Smooth muscle cell of the brain vasculature (primary cell): ENCODE measurements around the gene GPR22.

Experiments
- DNase-seq: peaks from one replicate; pipeline ENCODE4 v3.0.0-alpha.2; 2012; ENCODE audit warnings: low read depth, low spot score

Gene GPR22

DNA sequence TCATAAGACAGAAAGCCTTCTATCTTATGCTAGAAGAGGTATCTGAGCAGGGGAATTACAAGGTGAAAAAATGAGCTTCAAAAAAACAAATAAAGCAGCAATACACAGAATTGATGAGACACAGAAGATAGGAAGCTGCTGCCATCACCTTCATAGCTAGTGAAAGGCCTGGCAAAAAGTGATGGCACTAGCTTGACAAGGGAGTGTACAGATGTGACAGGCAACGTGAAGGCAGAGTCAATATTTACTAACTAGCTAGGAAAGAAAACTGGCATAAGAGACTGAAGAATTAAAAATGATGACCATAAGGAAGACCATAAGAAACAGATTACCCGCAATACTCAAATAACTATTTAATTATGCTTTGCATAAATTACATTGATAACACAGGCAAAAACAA lies 9.4 kb downstream of the GPR22 start:
- DNase-seq = no peak

DNA sequence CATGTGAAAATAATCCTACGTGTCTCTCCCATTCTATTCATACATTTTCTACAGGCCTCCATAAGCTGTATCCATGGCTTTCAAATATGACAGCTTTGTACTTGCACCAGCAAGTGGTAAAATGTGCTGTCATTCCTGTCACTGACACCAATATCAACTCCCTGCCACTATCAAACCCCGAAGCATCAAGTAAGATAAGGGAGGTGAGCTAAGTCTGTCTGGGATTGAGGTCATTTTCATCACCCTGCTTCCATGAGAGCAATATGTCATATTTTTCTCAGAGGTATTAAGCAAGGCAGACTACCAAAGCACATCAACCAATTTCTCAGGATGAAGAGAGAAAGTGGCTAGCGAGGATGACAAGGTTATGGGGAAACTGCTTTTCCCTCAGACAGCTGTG lies 11.1 kb downstream of the GPR22 start:
- no peak for DNase-seq

DNA sequence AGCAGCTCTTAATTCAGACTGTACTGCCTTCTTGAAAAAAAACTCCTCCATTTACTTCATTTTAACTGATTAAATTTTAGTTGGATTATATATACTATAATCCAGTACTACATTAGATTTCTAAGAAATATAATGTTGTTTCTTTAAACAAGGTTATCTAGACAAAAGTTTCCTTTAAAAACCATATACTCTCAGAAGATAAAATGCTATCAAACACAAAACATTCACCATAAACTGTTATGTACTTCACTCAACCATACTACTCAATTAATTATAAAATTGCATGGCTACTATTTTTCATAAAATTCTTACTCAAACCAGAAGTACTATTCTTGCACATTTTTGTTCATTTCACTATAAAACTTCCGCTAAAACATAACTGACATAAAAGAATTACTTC lies 12.7 kb downstream of the GPR22 start:
- no peak for DNase-seq

DNA sequence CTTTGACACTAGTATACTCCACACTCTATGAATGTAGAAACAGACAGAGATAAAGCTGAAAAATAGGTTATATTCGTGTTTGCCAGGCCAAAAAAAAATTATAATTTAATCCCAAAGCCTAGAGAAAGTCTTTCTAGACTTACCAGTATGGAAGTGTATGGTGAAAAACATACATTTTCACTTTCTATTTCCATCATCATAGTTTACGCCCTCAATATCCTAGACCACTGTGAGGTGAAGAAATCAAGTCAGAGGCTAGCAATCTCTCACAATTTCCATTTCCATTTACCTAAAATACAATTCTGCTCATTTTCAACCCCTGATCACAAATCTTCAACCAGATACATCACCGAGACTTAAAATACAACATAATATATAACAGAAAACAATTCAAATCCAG lies 16.2 kb downstream of the GPR22 start:
- DNase-seq = no peak

DNA sequence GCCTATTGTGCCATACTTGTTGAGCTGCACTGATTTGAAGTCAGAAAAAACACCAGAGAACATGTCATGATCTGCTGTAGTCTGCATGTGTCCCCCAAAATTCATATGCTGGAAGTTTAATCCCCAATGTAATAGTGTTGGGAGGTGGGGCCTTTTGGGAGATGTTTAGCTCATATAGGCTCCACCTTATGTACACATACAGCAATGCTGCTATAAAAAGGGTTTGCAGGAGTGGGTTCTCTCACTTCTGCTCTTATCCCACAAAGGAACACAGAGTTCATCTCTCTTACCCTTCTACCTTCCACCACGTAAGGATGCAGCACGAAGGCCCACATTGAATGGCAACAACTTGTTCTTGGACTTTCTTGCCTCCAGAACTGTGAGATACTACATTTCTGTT lies 23.0 kb downstream of the GPR22 start:
- no peak for DNase-seq

DNA sequence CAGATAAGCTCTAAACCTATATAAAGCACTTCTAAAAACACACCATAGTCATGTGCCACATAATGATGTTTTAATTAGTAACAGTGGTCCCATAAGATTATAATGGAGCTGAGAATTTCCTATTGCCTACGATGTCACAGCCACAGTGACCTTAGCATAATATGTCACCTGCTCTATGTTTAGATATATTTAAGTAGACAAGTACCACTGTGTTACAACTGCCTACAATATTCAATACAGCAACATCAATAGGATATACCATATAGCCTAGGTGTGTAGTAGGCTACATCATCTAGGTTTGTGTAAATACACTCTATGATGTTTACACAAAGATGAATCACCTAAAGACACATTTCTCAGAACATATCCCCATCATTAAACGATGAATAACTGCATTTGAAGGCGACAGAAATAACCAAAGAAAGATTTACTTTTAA lies 24.5 kb downstream of the GPR22 start:
- no peak for DNase-seq

DNA sequence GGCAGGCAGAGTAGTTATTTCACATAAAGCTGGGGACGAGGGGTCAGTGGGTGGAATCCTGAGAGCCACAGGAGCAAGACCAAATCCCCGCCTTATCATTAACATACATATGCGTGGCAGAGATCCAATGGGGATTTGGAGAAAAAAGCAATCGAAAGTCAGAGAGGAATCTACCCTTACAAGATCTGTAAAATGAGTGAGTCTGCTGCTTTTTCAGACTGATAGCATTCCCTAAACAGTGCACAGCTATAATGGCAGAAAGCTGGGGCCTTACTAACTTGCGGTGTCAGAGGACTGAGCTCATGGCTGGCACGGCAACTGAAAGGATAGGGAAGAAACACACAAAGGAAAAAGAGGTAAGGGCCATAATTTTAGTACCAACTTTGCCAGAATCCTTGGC lies 25.0 kb downstream of the GPR22 start:
- no peak for DNase-seq

DNA sequence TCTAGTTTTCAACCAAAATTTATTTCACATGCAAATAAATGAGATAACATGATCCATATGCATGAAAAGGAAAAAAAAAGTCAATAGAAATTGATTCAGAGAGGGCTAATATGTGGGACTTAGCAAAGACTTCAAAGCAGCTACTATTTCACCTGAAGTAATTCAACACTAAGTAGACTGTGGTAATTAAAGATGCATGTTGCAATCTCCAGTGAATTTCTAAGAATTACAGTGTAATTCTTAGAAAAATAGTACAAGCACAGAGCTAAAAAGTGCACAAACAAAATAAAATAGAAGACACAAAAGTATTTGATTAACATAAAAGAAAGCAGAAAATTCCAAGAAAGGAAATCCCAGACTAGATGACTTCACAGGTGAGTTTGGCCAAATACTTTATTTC lies 25.7 kb downstream of the GPR22 start:
- DNase-seq = no peak

DNA sequence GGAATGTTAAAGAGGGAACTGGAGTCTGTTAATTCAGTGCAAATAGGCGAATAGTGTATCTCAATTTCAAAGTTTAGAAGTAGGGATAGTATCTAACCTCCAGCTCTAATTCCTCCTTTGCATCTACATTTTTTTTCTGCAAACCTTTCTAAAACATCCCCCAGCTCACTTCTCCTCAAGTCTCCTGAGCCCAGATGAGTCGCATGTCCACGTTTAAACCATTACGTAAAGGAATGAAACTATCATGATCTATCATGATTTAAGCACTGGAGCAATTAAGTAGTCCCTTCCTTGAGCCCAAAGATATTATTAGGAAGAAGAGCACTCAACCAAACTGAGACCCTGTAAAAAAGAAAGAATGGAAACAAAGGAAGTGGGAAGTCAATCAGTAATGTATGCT lies 29.9 kb downstream of the GPR22 start:
- no peak for DNase-seq

DNA sequence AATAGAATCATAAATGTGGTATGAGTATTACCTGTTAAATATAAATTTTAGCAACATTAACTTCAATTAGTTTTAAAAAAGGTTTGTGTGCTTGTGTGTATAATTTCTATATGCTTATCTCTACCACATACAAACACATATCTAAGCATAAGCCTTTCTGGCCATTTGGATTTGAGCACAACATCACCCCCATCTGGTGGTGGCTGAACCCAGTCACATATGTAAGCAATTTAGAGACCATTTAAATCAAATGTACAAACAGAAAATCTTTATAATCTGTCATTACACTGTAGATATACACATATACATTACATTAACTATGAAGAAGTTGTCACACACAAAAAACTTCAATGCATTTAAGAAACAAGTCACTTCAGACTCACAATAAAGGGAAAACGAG lies 31.7 kb downstream of the GPR22 start:
- DNase-seq = no peak

DNA sequence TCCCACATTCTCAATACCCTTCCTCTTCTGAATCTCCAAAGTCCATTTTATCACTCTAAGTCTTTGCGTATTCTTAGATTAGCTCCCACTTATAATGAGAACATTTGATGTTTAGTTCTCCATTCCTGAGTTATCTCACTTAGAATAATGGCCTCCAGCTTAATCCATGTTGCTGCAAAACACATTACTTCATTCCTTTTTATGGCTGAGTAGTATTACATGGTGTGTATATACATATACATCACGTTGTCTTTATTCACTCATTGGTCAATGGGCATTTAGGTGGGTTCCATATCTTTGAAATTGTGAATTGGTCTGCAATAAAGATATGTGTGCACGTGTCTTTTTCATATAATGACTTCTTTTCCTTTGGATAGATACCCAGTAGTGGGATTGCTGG lies 32.3 kb downstream of the GPR22 start:
- DNase-seq = no peak

DNA sequence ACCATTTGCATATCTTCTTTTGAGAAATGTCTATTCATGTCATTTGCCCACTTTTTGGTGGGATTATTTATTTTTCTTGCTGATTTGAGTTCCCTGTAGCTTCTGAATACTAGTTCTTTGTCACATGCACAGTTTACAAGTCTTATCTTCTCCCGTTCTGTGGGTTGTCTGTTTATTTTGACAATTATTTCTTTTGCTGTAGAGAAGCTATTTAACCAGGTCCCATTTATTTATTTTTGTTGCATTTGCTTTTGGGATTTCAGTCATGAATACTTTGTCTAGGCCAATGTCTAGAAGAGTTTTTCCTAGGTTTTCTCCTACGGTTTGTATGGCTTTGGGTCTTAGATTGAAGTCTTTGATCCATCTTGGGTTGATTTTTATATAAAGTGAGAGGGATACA lies 32.9 kb downstream of the GPR22 start:
- DNase-seq = no peak

DNA sequence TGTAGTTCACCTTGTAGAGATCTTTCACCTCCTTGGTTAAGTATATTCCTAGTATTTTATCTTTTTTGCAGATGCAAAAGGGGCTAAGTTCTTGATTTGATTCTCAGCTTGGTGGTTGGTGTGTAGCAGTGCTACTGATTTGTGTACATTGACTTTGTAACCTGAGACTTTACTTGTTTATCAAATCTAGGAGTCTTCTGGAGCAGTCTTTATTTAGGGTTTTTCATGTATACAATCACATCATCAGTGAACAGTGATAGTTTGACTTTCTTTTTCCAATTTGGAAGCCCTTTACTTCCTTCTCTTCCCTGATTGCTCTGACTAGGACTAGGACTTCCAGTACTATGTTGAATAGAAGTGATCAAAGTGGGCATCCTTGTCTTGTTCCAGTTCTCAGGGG lies 33.8 kb downstream of the GPR22 start:
- no peak for DNase-seq

DNA sequence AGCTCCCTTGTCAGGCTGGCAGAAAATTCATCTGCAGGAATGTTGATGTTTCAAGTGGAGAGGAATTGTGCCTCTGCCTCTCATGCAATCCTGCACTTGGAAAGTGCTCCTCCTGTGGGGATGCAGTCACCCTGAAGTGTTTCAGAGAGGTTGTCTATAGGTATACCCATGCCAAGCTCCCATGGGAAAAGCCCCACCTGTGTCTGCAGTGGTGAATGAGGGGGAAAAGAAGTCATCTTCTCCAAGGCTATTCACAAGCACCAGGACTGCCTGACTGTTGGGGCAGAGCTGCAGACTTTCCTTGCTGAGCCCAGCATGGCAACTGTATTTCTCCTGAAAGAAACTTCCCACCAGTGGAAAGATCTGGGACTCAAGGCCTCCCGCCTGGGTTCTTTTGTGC lies 35.5 kb downstream of the GPR22 start:
- DNase-seq = no peak

DNA sequence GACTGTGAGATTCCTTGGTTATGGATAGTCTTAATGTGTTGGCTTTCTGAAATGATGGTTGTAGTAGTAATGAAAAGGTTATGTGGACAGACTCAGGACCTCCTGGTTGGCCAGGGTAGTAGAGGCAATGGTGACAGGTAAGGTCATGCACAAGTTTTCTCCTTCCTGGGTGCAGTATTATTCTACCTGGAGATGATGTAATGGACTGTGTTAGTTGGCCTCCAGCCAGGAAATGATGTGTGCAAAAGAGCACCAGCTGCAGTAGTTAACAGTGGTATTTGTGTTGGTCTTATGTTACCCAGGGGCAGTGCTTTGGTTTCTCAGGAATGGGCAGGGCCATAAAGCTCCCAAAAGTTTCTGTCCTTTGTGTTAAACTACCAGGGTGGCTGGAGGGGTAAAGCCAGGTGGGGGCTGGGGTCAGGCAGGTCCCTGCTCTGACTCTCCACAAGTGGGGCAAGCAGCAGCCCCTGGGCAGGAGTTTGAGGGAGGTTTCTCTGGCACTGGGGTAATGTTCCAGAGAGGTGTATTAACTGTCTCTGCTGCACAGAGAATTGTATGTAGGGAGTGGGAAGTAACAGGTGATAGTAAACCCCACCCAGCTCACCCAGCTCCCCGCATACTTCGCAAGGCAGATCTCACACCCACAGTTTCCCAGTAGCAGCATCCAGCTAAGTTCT lies 36.3 kb downstream of the GPR22 start:
- DNase-seq = no peak

DNA sequence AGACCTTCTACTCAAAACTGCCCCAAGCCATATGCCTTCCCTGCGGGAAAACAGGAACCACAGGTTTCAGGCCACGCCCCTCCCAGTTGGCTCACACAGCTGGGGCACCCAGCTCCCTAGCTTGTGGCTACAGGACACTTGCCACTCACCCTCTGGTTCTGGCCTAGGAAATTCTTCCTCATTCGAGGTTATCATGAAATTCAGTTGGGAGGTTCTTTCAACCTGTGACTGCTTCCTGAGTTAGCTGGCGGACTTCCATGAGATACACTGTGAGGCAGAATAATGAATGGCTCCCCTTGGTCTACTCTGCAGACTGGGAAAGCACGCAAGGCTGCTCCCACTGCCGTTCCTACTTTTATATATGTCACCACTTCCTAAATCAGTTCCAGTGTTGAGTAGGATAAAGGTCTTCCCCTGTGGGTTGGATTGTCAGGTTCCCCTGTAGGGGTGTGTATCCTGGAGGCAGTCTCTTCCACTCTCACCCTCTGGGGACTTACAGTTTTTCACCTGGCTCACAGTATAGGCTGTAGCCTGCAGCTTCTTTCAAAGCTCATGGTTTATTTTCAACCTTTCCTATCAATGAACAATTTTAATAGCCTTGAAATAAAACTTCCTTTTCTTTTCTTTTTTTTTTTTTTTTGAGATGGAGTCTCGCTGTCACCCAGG lies 37.0 kb downstream of the GPR22 start:
- no peak for DNase-seq
